CD4-positive, alpha-beta T cell treated with Interferon gamma for 1 hour (primary cell): ENCODE measurements around the gene MB21D2.

Source experiments
- DNase-seq: peaks from one replicate; pipeline ENCODE4 v3.0.0-alpha.2; 2020

Gene MB21D2

DNA sequence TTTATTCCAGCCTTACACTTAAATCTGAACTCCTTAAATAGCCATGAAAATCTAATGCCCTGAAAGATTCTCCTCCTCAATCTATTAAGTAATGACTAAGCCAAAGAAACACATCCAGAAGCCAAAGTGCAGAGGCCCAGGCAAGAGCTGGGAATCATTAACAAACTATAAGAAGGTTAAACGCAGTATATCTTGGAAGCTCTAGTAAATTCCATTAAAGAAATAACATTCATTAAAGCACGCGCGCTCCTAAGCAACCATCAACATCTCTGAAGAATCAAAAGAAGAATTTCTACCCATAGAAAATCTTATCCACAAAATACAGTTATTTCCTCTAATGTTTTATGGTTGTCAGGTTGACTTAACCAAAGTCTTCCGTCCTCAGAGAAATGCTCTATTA lies 29.5 kb downstream of the MB21D2 start:
- DNase-seq, result no peak

DNA sequence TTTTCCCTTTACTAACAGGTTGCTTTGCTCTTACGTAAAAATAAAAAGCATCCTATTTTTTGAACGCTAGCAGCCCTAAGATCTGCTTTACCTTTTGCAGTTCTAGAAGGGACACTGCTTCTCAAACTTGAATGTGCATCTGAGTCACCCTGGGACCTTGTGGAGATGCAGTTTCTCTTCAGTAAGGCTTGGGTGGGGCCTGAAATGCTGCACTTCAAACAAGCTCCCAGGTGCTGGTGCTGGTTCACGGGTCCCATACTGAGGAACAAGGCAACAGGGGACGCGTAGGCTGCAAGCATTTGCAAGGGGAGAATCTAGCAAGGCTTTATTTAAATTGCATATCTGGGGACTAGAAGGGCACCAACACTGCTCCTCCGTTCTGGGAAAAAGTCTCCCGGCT lies 30.0 kb downstream of the MB21D2 start:
- DNase-seq, result no peak

DNA sequence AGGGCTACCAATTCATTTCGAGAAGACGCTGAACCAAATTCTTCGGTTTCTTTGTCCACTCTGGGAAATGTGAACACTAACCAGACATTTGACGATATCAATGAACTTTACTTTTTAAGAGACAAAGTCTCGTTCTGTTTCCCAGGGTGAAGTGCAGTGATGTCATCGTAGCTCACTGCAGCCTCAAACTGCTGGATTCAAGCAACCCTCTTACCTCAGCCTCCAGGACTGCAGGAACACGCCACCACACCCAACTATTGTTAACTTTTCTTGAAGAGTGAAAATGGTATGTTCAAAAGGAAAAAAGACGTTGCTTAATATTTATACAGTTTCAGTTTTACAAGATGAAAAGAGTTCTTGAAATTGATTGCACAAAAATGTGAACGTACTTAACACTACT lies 30.6 kb downstream of the MB21D2 start:
- DNase-seq, result no peak

DNA sequence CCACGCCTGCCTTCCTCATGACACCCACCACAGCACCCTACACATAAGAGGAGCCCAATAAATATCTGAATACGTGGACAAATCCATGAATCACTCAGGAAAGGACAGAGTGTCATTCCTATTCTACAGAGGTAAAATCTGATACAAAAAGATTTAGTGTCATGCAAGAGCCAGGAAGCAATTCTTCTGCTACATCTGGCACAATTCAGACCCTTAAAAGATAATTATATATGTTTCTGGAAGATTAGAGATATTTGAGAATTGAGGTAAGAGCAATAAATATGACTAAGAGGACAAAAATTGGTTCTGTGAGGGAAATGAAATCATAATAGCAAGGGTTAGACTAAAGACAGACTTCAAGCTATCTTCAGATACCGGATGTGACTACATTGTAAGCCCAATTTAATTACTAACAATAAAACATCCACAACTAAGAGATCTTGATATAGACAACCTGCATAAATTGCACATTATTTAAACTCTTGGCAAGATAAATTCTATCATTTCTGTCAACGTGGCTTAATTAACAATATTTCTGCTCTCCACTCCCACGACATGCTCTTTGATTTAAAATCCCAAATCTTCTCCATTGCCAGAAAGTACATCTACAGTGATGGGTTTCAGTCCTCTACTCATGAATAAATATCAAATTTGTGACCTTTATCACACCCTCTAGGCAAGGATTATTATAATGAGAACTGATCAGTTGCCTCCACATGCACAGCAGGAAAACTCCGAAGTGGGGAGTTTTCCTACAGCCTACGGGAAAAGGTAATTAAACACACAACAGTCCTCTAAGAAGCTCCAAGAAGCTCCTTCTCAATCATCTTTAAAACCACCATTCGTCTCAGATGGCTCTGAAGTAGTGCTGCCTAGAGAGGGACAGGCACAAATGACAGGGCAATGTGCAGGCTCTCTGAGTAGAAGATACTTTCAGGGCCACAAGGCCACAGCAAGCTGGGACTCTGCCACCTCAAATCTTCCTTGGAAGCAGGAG lies 32.6 kb downstream of the MB21D2 start:
- no peak for DNase-seq

DNA sequence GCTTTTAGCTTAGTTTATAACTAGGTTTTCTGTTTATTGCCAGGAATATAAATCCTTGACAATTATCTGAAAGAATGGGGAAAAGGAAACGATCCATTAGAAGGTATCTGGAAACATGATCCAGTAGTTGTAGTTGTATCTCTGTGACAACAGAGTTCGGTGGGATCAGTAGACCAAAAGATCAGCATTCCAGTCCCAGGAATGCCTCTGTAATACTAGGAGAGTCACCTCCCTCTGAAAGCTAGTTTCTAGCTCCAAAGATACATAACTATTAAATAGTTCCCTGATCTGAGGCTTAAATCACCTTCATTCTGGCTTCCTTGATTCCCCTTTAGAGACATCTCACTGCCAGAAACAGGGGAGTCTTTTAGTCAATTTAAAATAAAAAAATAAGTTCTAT lies 34.1 kb downstream of the MB21D2 start:
- DNase-seq, result no peak

DNA sequence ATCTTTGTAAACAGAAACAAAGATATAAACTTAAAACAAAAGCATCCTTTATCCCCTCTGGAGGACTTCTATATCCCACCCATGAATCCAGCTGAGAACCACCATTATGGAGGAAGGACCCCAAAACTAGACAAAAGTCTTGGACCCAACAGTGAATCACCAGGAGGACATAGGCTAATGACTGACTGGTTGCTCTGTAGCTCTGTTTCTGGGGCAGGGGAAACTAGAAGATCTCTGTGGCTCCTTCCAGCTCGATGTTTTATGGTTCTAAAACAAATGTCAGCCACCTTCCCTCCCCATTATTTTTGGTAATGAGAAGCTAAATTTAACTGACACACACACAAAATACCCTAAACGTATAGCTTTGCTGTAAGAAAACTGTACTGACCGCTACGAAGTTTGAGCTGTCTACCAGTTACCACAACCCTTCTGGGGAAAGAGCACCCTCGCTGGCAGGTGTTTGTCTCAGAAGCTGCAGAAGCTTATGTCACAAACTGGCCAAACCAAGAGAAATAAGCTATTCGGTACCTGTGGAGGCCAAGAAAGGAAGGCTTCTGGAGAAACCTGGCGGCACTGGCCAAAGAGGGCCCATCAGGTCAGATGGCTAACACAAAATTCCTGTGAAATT lies 36.4 kb downstream of the MB21D2 start:
- DNase-seq, result no peak

DNA sequence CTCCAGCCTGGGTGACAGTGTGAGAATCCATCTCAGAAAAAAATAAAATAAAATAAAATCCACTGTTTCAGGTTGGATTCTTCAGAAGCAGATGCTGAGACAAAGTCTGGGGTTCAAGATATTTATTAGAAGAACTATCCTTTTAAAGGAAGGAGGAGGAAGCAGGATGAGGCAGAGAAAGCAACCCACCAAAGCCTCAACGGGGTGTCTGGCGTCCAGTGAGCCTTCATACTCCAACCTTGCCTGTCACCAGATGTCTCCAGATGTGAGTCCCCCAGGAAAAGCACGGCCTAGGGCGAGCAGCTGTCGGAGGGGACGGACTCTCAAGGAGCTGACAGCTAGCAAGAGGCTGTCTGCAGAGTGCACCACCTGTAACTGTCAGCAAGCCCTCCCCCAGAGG lies 37.3 kb downstream of the MB21D2 start:
- no peak for DNase-seq

DNA sequence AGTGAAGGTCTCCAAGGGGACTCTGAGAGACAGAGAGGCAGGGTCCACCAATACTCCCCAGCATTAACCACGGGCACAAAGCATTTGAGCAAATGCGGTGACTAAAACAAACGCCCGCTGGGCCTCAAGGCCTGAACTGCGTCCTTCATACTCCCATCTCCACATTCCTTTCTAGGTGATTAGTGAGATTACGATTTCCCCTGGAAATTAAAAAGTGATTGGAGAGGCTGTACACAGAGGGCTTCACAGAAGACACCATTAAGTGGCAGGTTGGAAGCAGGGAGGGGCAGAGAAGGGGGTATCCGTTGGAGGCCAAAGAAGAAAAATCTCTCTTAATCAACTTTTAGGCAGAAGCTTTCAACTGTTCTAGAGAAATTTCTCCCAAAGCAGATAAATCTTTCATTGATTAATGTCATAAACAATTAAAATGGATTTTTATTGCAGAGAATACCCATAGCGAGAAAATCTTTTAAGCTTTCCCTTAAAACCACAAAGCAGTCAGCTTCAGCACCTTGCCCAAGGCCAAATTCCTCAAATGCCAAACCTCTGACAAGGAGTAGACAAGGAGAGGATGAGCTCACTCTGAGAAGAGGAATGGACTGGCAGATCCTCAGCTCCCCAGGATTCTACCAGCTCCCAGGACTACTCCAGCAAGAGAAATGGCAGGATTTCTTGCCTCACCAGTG lies 38.2 kb downstream of the MB21D2 start:
- no peak for DNase-seq

DNA sequence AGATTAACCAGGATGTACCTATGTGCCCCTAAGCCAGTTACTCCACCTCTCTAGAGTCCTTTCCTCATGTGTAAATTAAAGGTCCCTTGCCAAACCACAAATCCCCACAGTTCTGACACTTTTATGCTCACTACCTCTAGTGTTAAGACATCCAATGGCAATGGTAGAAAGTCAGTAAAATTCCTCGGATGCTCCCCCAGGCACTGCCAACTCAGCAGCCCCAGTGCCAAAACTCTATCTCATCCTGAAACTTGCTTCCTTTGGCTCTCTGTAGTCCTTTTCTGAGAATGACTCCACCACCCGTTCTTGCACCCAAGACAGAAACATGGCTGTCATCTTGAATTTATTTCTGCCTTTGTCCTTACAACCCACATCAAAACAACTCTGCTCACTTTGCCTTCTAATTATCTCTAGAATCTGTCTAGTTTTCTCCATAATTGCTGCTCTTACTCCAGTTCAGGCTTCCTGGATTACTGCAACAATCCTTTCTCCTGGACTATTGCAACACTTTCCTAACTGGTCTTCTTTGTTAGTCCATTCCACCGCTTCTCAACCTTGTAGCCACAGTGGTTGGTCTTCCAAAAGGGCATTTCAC lies 41.6 kb downstream of the MB21D2 start:
- DNase-seq, result no peak

DNA sequence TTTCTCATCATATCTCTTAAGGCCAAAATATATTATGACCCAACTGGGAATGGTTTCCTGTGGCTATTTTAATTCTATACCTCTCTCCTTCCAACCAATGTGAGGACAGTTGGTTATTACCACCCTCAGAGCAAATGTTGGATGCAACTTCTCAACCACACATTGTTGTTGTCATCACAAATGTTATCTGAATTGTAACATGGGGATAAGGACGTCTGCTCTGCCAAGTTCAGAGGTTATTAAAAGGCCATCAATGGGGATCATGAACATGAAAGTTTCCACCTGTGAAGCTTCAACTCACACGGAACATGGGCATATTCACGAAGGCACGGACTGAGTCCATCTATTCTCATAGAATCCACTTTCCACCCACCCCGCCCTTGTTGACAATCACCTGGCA lies 46.8 kb downstream of the MB21D2 start:
- no peak for DNase-seq

DNA sequence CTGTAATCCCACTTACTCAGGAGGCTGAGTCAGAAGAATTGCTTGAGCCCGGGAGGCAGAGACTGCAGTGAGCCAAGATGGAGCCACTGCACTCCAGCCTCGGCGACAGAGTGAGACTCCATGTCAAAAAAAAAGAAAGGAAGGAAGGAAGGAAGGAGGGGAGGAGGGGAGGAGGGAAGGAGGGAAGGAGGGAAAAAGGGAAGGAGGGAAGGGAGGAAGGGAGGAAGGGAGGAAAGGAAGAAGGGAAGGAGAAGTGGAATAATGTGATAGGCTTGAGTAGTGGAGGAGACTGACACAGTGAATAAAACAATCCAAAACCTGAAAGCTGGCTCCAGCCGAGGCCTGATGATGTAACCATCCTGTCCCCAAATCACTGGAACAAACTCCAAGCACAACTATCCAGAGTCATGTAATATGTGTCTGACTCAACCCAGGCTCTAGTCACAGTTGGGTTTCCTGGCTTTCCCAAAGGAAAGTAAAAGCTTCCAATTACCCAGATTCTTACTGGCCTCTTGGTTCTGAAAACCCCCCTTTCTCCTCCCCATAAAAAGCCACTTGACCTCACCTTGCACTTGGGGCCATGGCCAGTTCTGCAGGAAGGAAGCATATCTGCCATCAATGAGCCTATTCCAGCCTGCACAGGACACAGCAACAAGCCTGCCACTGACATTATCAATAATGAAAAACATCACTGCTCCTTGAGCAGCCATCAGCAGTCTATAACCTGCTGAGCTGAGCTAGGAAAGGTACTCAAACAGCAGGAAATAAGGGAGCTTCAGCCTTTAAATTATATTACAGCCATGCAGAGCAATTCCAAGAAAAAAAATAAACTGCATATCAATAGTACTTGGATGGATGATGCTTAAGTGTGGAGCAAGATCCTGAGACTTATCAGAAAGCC lies 48.3 kb downstream of the MB21D2 start:
- no peak for DNase-seq

DNA sequence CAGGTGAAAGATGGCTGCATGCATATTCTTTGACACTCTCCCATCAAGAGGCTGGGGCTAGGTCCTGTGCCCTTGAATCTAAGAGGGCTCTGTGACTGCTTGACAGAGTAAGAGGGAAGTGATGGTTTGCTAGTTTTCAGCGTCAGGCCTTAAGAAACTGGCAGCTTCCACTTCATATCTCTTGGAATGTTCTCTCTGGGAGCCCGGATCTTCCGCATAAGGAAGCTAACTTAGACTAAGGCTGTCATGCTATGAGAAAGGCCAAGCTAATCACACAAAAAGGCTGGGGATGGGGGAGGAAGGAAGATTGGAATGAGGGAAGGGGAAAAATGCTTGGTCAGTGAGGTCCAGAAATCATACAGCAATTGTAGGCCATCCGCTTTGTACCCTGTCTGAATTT lies 50.0 kb downstream of the MB21D2 start:
- no peak for DNase-seq

DNA sequence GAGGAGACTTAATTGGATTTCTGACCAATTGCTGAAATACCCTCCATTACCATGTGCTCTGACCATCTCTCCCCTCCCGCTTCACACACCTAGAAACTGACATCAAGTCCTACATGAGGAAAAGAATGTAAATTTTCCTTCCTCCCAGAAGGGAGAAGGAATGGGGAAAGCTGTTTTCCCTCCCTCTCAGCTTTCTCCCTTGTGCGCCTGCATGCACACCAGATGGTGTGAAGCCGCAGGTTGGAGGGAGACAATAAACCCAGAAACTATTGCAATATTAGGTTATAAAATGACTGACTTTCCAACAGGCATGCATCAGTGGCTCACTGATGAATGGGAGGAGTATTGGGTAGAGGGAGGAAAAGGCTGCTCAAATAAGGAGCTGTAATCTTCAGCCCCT lies 50.9 kb downstream of the MB21D2 start:
- DNase-seq, result no peak

DNA sequence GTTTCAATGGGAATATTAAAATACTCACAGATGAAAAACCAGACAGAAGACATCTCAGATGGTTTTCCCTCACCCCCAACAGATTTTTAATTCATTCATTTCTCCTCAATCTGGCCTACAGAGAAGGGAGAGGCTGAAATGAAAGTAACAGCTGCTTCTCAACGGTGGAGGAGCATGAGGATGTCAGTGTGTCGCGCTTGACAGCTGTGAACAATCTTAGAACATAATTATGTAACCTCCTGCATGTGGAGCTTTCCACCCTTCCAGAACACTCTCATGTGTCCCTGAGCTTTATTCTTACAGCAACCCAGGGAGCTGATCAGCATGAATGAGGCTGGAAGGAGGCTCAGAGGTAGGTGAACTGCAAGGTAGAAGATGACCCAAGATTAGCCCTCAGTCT lies 52.7 kb downstream of the MB21D2 start:
- no peak for DNase-seq

DNA sequence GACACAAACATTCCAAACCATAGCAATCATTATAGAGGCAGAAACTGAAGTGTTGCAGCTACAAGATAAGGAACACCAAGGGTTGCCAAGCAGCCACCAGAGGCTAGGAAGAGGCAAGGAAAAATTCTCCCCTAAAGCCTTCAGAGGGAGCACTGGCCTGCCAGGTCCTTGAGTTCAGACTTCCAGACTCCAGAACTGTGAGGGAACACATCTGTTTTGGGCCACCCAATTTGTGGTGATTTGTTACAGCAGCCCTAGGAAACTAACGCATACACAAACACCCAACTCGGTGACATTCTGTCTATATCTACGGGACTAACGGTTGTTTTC lies 54.6 kb downstream of the MB21D2 start:
- DNase-seq, result no peak

DNA sequence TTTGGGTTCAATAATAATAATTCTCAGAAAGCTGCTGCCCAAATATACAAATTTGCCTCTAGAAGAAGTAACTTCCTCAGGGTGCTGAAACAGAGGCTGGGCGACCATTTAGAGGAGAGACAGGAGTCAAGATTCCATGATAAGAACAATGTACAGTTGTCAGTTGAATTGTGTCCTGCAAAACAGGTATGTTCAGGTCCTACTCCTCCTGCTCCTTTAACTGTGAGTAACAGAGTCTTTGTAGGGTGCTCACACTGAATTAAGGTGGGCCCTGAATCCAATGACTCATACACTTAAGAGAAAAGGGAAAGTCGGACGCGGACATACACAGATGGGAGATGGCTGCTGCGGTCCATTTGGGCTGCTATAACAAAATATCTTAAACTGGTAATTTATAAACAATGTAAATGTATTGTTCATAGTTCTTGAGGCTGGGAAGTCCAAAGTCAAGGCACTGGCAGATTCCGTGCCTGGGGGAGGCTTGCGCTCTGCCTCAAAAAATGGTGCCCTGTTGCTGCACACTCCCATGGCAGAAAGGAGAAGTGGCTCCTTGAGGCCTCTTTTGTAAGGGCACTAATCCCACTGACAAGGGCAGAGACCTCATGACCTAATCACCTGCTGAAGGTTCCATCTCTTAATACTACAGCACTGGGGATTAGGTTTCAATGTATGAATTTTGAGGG lies 55.1 kb downstream of the MB21D2 start:
- no peak for DNase-seq

DNA sequence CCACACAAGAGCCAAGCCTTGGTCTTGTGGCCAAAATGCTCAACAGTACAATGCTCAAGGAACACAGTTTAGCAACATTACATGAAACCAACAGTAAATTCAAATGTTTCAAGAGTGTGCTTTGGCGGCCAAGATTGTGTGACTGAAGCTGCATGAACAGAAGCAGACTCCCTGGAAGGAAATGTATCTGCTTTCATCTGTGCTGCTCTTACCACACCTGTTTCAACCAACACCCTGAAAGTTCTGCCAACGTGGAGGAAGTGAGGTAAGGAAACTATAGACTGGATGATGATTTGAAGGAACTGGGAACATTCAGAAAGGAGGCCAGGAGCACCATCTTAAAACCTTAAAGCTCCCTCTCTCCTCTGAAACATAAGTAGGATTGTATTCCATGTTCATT lies 55.7 kb downstream of the MB21D2 start:
- DNase-seq, result no peak

DNA sequence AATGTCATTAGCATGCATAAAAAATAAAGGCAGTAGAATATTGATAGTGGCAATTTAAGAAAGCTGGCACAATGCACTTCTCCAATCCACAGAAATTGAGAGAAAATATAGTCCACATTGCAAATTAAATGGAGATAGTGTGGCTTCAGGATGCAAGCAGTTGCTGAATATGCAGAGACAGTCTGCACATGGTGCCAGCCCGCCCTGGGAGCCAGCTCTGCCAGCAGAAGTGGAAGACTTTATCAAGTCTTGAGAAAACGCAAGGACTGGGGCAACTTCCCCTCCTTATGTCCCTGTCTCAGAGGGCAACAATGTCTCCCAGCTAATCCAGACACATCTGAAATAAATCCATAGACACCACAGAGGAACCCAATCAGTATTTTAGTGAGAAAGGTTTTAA lies 57.2 kb downstream of the MB21D2 start:
- DNase-seq, result no peak

DNA sequence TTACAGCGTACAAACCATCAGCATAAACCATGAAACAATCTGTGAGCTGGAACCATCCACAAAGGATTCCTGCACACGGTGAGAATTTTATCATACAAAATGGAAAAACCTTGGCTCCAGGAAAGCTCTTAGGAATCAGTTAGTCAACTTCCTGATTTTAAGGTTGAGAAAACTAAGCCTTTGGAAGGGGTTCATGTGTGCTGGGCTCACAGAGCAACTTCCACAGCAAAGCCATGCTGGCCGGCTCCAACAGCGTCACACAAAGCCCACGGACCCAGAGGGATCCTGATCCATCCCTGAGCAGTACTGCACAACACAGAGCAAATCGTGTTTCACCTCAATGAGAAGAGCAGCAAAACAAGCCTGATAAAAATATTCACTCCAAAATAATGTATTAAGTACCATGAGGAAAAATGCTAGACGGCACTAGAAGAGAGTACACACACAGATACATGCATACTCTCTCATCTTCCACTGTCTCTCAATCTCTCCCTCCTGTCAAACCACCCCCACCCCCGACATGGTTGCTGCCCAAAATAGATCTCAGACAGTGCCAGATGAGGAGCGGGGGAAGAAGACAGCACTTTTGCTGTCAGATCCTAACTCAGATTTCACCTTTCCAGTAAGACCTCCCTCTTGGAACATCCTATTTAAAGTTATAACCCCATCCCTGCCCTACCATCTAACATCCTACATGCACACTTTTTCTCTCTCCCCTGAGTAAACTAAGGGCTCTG lies 58.6 kb downstream of the MB21D2 start:
- DNase-seq, result no peak

DNA sequence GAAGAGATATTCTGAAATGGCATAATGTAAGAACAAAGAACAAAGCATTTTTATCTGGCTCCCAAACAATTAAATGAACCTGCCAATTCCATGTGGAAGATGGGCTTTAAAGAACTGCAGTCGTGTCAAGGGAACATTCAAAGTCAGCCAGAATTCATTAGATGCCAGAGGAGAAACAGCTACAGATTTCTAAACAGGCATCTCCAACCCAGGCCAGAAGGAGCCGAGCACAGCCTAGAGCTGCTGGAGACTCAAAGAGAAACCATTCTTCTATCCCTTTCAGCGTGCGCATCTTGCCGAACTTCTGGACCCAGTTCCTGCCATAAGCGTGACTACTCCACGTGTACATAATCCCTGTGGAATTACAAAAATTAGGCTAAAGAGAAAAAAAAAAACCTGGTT lies 60.4 kb downstream of the MB21D2 start:
- no peak for DNase-seq

DNA sequence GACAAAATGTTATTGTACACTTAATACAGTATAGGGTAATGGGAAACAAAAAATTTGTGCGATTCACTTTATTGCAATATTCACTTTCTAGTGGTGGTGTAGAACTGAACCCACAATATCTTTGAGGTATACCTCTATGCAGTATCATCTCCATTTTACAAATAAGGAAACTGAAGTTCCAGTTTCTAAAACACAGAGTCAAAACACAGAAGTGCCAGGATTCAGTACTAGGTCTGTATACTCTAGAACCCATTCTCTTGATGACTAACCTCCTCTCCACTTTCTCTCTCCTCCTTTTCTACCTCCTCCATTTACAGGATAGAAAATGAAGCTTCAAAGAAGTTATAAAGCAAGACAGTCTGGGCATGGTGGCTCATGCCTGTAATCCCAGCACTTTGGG lies 62.2 kb downstream of the MB21D2 start:
- no peak for DNase-seq
